Medulla oblongata (tissue), 1 donor: Measurements from ENCODE around the gene NQO2.
"Not testable (repeated sequence)": the region's sequence is repeated elsewhere in the genome, so short reads cannot be mapped to it uniquely, and the experiment has no call there.

ENCODE experiments used
- DNase-seq: peaks from one replicate; pipeline ENCODE4 v3.0.0-alpha.2; 2015; ENCODE audit errors: extremely low spot score

Gene NQO2

GRCh38 chr6:3037638-3038365, 38.1 kb downstream of the NQO2 start:
- DNase-seq = peak; percentile 53

GRCh38 chr6:3039384-3039783, 39.7 kb downstream of the NQO2 start:
- no peak for DNase-seq

DNA sequence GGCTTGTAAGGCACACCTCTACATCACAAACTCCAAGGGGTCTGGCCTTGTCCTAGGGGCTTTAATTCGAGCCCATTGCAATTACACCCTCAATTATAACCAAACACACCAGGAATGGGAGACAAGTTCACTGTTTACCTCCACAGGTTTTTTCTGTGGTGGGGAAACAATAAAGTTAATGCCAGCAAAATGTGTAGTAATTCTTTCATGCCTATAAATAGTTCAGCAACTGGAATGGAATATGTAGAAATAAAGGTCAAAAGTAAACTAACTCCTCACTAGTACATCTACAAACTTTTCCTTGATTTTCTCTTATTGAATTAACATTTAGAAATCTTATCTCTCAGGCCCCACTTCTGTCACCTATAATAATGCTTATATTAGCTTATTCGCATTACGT, 41.5 kb downstream of the NQO2 start:
- no peak for DNase-seq

GRCh38 chr6:3041606-3042005, 41.9 kb downstream of the NQO2 start:
- no peak for DNase-seq

- DNase-seq = no peak
Measured at GRCh38 chr6:3045369-3045768, 45.7 kb downstream of the NQO2 start.

DNA sequence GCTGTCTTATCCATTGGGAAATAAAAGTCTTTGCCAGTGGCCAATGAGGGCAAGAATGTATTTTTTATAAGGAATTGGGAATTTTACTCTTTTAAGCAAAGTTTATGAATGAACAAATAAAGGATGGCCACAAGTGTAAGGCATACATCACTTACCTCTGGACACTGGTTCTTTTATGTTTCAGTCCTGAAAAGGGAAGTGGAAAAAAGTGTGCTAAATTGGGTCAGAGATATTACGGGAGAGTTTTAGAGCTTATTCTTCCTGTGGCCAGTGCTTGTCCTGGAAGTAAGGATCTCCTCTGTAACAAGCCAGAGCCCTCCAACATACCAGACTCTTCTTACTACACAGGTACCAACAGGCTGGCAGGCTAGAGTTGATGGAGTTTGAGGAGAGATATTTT, 46.1 kb downstream of the NQO2 start:
- no peak for DNase-seq

DNA sequence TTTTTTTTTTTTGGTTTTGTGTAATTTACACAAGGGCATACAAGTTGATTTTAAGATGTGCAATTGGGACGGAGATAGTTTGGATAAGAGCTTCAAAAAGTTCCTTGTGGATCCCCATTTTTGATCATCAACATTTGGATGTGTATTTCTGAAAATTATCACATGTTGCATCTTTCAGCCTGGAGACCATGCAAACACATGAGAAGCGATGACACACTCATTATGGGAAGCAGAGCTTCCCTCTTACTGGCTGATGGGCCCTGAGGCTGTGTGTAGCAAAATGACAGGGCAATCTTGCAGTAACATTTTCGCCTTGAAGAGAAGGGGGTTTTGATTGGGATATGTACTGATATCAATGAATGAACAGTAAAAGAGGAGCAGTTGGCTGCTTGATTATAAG, 46.6 kb downstream of the NQO2 start:
- no peak for DNase-seq

DNA sequence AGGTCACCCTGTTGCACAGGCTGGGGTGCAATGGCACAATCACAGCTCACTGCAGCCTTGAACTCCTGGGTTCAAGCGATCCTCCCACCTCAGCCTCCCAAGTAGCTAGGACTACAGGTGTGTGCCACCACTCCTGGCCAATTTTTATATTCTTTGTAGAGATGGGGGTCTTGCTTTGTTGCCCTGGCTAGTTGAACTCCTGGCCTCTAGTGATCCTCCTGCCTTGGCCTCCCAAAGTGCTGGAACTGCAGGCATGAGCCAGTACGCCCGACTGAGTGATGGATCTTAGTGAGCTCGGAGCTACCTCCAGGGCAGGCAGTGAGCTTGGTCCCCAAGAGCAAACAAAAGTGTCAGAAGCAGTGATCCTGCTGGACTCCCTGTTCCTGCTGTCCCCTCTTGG, 48.3 kb downstream of the NQO2 start:
- DNase-seq = not testable (repeated sequence)

- no peak for DNase-seq
Measured at GRCh38 chr6:3052481-3053230, 53.0 kb downstream of the NQO2 start.

GRCh38 chr6:3053231-3053508, 53.5 kb downstream of the NQO2 start:
- DNase-seq = no peak

DNA sequence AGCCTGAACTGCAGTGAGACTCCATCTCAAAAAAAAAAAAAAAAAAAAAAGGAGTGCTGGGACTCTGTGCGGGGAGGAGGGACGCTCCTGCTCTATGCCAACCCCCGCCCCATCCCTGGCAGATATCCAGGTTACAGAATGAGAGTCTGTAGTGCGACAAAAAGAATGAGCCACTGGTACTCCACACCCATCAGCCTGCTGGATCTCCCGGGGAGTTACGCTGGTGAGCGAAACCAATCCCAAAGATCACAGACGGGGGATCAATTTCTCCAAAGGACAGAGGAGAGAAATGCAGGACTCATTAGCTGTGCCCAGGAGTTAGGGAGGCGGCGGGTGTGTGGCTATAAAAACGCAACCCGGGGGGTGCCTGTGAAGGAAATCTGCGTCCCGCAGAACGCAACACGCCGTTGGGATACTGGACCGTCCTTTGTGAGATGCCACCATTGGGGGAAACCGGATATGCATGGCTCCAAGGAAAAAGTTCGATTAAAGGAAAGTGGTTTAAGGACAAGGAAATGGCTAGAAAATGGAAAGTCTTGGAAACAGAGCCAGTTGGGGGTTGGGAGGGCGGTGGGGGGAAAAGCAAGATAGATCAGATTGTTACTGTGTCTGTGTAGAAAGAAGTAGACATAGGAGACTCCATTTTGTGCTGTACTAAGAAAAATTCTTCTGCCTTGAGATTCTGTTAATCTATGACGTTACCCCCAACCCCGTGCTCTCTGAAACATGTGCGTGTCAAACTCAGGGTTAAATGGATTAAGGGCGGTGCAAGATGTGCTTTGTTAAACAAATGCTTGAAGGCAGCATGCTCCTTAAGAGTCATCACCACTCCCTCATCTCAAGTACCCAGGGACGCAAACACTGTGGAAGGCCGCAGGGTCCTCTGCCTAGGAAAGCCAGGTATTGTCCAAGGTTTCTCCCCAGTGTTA, 54.8 kb downstream of the NQO2 start:
- DNase-seq = peak; percentile 43

DNA sequence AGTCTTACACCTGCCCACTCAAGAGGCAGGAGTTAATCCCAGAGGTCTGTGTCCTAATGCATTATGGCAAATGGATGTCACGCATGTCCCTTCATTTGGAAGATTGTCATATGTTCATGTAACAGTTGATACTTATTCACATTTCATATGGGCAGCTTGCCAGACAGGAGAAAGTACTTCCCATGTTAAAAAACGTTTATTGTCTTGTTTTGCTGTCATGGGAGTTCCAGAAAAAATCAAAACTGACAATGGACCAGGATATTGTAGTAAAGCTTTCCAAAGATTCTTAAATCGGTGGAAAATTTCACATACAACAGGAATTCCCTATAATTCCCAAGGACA, 55.4 kb downstream of the NQO2 start:
- not testable (repeated sequence) for DNase-seq

DNA sequence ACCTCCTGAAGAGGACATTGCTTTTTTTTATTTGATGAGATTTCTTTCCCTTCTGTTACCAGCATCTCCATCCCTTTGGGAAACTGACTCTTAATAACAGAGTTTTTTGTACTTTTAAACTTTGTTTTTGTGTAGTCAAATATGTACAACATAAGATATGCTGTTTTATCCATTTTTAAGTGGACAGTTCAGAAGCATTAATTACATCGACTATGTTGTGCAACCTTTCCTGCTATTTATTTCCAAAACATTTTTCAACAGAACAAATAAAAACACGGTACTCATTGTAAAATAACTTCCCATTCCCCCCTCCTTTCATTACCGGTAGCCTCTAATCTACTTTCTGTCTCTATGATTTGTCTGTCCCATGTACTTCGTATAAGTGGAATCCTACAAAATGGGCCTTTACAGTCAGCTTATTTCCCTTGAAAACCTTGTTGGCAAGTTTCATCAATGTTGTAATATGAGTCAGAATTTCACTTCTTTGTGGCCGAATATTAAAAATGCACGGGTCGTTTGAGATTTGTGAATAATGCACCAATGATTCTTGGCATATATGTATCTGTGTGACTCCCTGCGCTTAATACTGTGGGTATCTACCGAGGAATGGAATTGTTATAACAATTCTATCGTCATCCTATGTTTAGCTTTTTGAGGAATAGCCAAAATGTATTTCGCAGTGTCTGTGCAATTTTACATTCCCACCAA, 57.5 kb downstream of the NQO2 start:
- DNase-seq = no peak

DNA sequence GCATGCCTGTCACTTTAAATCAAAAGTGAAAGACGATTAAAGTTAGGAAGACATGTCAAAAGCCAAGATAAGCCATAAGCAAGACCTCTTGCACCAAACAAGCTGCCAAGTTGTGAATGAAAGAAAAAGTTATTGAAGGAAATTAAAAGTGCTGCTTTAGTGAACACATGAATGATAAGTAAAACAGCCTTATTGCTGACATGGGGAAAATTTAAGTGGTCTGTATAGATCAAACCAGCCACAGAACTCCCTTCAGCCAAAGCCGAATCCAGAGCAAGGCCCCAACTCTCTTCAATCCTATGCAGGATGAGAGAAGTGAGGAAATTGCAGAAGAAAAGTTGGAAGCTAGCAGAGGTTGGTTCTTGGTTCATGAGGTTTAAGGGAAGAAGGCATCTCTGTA, 59.3 kb downstream of the NQO2 start:
- no peak for DNase-seq

DNA sequence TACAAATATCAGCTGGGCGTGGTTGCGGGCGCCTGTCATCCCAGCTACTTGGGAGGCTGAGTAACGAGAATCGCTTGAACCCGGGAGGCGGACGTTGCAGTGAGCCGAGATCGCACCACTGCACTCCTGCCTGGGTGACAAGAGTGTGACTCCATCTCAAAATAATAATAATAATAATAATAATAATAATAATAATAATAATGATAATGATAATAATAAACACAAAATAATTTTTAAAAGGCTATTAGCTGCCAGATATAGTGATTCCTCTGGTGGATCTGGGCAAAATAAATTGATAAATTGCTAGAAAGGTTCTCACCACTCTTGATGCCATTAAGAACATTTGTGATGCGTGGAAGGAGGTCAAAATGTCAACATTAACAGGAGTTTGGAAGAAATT, 60.4 kb downstream of the NQO2 start:
- not testable (repeated sequence) for DNase-seq

DNA sequence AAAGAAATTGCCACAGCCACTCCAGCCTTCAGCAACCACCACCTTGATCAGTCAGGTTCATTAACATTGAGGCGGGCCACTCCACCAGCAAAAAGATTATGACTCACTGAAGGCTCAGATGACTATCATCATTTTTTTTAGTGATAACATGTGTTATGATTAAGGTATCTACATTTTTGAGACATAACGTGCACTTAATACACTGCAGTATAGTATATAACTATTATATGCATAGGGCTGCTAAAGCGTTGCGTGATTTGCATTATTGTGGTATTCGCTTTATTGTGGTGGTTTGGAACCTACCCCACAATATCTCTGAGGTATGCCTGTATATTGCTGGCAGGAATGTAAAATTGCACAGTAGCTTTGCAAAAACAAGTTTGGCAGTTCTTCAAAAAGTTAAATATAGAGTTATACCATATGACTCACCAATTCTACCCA, 61.8 kb downstream of the NQO2 start:
- no peak for DNase-seq

DNA sequence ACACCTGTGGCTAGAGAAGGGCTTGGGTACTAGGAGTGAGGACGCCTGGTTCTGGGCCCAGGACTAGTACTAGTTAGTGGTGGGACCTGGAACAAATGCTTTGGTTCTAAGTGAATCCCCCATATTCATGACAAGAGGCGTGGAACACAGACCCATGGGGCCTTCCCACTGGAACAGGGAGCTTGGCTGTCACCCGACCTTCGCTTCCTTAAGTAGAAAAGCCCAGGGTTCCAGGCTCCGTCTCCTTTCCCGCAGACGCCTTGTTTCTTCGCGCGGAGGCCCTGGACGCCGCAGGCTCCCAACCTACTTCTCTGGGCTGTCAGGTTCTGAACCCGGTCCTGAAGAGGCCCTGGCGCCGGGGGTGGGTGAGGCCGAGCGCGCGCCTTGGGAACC, 63.6 kb downstream of the NQO2 start:
- DNase-seq = not testable (repeated sequence)

DNA sequence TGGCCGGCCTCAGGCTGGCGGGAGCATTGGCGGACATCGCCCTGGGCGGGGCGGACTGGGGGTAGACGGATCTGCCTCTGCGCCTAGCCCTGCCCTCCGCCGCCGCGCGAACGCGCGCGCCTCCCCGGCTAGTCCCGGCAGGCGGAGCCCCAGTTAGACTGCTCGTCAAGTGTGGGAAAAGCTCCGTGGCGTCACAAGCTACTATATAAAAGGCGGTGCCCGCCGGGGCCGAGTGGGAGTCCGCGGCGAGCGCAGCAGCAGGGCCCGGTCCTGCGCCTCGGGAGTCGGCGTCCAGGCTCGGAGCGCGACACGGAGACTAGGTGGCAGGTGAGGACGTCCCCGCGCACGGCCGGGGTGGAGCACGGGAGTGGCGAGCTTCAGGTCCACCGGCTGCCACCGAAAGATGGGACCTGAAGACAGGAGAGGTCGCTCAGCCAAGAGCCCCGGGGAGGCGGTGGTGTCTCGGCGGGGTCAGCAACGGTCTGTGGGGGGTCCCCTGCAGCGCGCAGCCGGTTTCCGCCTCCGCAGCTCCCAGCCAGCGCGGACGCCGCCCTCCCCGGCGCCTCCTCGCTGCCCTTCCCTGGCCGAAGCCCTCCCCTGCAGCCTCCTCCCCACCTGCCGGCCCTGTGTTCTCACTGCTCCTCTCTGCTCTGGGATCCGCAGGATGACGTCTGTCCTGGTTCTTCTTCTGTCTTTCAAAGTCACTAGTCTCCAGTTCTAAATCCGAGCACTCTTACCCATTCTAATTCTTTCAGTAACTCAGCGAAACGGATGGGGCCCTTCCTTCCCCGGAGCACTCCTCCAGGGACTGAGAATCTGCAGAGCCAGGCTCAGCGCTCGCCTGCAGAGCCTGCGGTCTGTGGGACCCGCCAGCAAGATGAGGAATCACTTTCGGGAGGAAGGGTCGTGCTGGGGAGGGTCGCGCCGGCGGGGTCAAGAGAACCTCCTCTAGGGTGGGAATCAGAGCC, 64.3 kb downstream of the NQO2 start:
- DNase-seq = peak; percentile 93

- peak; percentile 92 for DNase-seq
Measured at GRCh38 chr6:3068329-3069214, 68.9 kb downstream of the NQO2 start, which contains the start of gene RIPK1. Gene RIPK1 (plus strand): TSS chr6:3068494. CDS start chr6:3076824, 8,330 bp downstream.
